Calu3 (cell line): ENCODE results near the gene SLC22A1. TPM values are rescaled to one million over a fixed set of nuclear protein-coding genes. Genes with fewer than 3 reads are reported as not detected.

Experiments used
- BruUV-seq: library from RNA; stranded (reverse); fragments of 400-500 nt; replicated peaks from 2 replicates; lab custom pipeline; 2021; lab: Mats Ljungman, UMichigan
- CTCF ChIA-PET: fragments of 300-600 bp; sonication (Branson Sonifier 250); formaldehyde crosslinking; loops from one replicate; lab custom pipeline; 2022; ENCODE audit warnings: antibody characterized with exemption; lab: Charles Lee
- DNase-seq: peaks from one replicate; pipeline ENCODE4 v3.0.0; 2022
- H3K27ac Mint-ChIP-seq: one replicate; pipeline ENCODE4 v1.8.0; 2022; ENCODE audit warnings: mixed read lengths; ENCODE audit not compliant: unreplicated experiment
- H3K27me3 Mint-ChIP-seq: one replicate; pipeline ENCODE4 v1.8.0; 2022; ENCODE audit warnings: mixed read lengths; ENCODE audit not compliant: unreplicated experiment
- H3K36me3 Mint-ChIP-seq: one replicate; pipeline ENCODE4 v1.8.0; 2022; ENCODE audit warnings: mild to moderate bottlenecking, moderate library complexity, mixed read lengths; ENCODE audit not compliant: insufficient read depth, unreplicated experiment
- H3K4me1 Mint-ChIP-seq: one replicate; pipeline ENCODE4 v1.8.0; 2022; ENCODE audit warnings: mild to moderate bottlenecking, low read depth, mixed read lengths; ENCODE audit not compliant: unreplicated experiment
- H3K4me3 Mint-ChIP-seq: one replicate; pipeline ENCODE4 v1.8.0; 2022; ENCODE audit warnings: mild to moderate bottlenecking, low read depth, moderate library complexity, mixed read lengths; ENCODE audit not compliant: unreplicated experiment
- H3K9me3 Mint-ChIP-seq: one replicate; pipeline ENCODE4 v1.8.0; 2022; ENCODE audit warnings: low read depth, mixed read lengths; ENCODE audit not compliant: unreplicated experiment
- intact Hi-C: fragments of 100-400 bp; cut with micrococcal nuclease; formaldehyde crosslinking; loops from one replicate; pipeline ENCODE4 v1.10.0; 2022; ENCODE audit not compliant: unreplicated experiment
- total RNA-seq: library from RNA; stranded (reverse); gene quantifications from 2 replicates; pipeline ENCODE4 v1.2.3, GENCODE V29; 2022
- TF ChIP-seq, protein P1 (sequence below): fragments of 200-600 bp; IDR thresholded peaks from one replicate; pipeline ENCODE4 v1.8.0; 2022; ENCODE audit warnings: antibody characterized with exemption; ENCODE audit not compliant: unreplicated experiment

The SLC22A1 gene
- total RNA-seq, 1 experiment from 2014 or later = 5.0 TPM

DNA sequence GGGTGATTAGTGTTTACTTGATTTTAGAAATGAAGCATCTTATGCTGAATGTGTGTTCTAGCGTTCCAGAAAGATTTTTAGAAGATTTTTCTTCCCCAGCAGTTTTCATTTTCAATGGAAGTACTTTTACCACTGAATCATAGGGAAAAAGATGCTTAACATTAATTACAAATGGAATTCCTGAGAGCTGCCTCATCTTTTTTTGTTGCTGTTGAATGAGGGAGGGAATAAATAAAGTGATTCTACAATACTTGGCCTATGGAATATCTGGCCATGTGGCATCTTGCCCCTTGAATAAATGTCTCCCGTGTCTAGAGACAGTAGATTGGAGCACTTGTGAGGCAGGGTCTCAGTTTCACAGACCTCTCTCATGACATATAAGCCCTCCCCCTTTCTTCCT lies 44.1 kb upstream of the SLC22A1 start:
- CTCF ChIA-PET = no interaction called here
- DNase-seq = no peak
- intact Hi-C loops = no loop called here
- TF ChIP-seq, protein P1, sequence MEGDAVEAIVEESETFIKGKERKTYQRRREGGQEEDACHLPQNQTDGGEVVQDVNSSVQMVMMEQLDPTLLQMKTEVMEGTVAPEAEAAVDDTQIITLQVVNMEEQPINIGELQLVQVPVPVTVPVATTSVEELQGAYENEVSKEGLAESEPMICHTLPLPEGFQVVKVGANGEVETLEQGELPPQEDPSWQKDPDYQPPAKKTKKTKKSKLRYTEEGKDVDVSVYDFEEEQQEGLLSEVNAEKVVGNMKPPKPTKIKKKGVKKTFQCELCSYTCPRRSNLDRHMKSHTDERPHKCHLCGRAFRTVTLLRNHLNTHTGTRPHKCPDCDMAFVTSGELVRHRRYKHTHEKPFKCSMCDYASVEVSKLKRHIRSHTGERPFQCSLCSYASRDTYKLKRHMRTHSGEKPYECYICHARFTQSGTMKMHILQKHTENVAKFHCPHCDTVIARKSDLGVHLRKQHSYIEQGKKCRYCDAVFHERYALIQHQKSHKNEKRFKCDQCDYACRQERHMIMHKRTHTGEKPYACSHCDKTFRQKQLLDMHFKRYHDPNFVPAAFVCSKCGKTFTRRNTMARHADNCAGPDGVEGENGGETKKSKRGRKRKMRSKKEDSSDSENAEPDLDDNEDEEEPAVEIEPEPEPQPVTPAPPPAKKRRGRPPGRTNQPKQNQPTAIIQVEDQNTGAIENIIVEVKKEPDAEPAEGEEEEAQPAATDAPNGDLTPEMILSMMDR = no peak
- BruUV-seq = no TSS peak
- Mint-ChIP-seq H3K4me1 (peaks cover 11% of the 10 kb centered on the region), H3K9me3 (no peaks in the 10 kb centered on the region), H3K27me3 (no peaks in the 10 kb centered on the region), H3K27ac (no peak overlapping the region), H3K36me3 (peaks cover 28% of the 10 kb centered on the region), H3K4me3 (no peak overlapping the region)

- no peaks in the 10 kb centered on the region for H3K9me3 Mint-ChIP-seq
- TF ChIP-seq, protein P1 = no peak
- DNase-seq = no peak
- H3K4me3 Mint-ChIP-seq = no peak overlapping the region
- intact Hi-C loops = no loop called here
- BruUV-seq = no TSS peak
- H3K36me3 Mint-ChIP-seq = peaks cover 19% of the 10 kb centered on the region
- no peak overlapping the region for H3K27ac Mint-ChIP-seq
- peaks cover 11% of the 10 kb centered on the region for H3K4me1 Mint-ChIP-seq
- no peaks in the 10 kb centered on the region for H3K27me3 Mint-ChIP-seq
- CTCF ChIA-PET = no interaction called here
Measured at GRCh38 chr6:160078883-160079685, 42.5 kb upstream of the SLC22A1 start.

GRCh38 chr6:160079686-160080043 lies 42.0 kb upstream of the SLC22A1 start:
- no peak overlapping the region for H3K4me3 Mint-ChIP-seq
- peaks cover 22% of the 10 kb centered on the region for H3K36me3 Mint-ChIP-seq
- DNase-seq = no peak

DNA sequence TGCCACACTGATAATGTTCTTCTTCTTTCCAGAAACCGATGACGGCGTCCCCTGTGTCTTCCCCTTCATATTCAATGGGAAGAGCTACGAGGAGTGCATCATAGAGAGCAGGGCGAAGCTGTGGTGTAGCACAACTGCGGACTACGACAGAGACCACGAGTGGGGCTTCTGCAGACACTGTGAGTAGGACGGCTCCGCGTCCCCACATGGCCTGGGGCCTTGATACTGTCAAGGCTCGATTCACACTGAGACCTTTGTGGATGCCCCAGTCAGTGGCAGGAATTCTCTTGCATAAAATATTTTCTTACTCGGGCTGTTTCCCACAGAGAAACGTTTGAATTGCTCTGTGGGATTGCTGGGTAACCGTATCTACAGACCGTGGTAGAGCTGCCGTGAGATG lies 41.5 kb upstream of the SLC22A1 start:
- Mint-ChIP-seq H3K36me3 (peaks cover 22% of the 10 kb centered on the region), H3K4me1 (peaks cover 11% of the 10 kb centered on the region), H3K9me3 (no peaks in the 10 kb centered on the region), H3K27ac (peak overlapping the region; percentile 18), H3K27me3 (no peaks in the 10 kb centered on the region), H3K4me3 (no peak overlapping the region)
- DNase-seq = no peak
- no TSS peak for BruUV-seq
- intact Hi-C loops = no loop called here
- CTCF ChIA-PET = no interaction called here
- TF ChIP-seq, protein P1 = no peak

More at GRCh38 chr6:160079686-160080043, 42.0 kb upstream of the SLC22A1 start:
- H3K9me3 Mint-ChIP-seq = no peaks in the 10 kb centered on the region
- TF ChIP-seq, protein P1 = no peak
- intact Hi-C loops = no loop called here
- BruUV-seq = no TSS peak
- CTCF ChIA-PET = no interaction called here
- H3K27ac Mint-ChIP-seq = no peak overlapping the region
- no peaks in the 10 kb centered on the region for H3K27me3 Mint-ChIP-seq
- peaks cover 11% of the 10 kb centered on the region for H3K4me1 Mint-ChIP-seq
